Measurements from ENCODE around the gene CACNA2D4.

Gene CACNA2D4

GRCh38 chr12:1910468-1910867 lies 8.0 kb downstream of the CACNA2D4 start:
- TF ChIP-seq SPI1 (IDR thresholded peaks at IDR 0.05; ENCODE audit: borderline replicate concordance, low read depth) (no peak), POLR2AphosphoS5 (IDR thresholded peaks at IDR 0.05; ENCODE audit: low read depth) (no peak), GABPA (IDR thresholded peaks at IDR 0.05; ENCODE audit: low read depth) (no peak), CTCF (IDR thresholded peaks at IDR 0.05; ENCODE audit: insufficient read depth, low read length) (no peak), REST (IDR thresholded peaks at IDR 0.05; ENCODE audit: insufficient replicate concordance, low read depth) (no peak)
- Histone ChIP-seq H3K27ac (replicated peaks) (no peak overlapping the region), H3K4me3 (replicated peaks; ENCODE audit: insufficient read depth, low read length) (no peak overlapping the region), H3K27me3 (ENCODE audit: insufficient read depth, poor library complexity, severe bottlenecking) (no peaks in the 10 kb centered on the region)
- DNase-seq (ENCODE audit: low read depth in 1 of 2, low spot score in 1 of 2), result no peak

GRCh38 chr12:1908758-1909157 lies 9.7 kb downstream of the CACNA2D4 start:
- Histone ChIP-seq H3K27me3 (ENCODE audit: insufficient read depth, poor library complexity, severe bottlenecking) (no peaks in the 10 kb centered on the region), H3K27ac (replicated peaks) (no peak overlapping the region), H3K4me3 (replicated peaks; ENCODE audit: insufficient read depth, low read length) (no peak overlapping the region)
- TF ChIP-seq CTCF (IDR thresholded peaks at IDR 0.05; ENCODE audit: insufficient read depth, low read length) (no peak), REST (IDR thresholded peaks at IDR 0.05; ENCODE audit: insufficient replicate concordance, low read depth) (no peak), POLR2AphosphoS5 (IDR thresholded peaks at IDR 0.05; ENCODE audit: low read depth) (no peak), GABPA (IDR thresholded peaks at IDR 0.05; ENCODE audit: low read depth) (no peak), SPI1 (IDR thresholded peaks at IDR 0.05; ENCODE audit: borderline replicate concordance, low read depth) (no peak)
- no peak for DNase-seq (ENCODE audit: low read depth in 1 of 2, low spot score in 1 of 2)

GRCh38 chr12:1907652-1908611 lies 10.5 kb downstream of the CACNA2D4 start:
- H3K4me3 ChIP-seq (replicated peaks; ENCODE audit: insufficient read depth, low read length), result no peak overlapping the region
- no peaks in the 10 kb centered on the region for H3K27me3 ChIP-seq (ENCODE audit: insufficient read depth, poor library complexity, severe bottlenecking)
- TF ChIP-seq POLR2AphosphoS5 (IDR thresholded peaks at IDR 0.05; ENCODE audit: low read depth), result no peak
- no peak for TF ChIP-seq CTCF (IDR thresholded peaks at IDR 0.05; ENCODE audit: insufficient read depth, low read length)
- no peak for TF ChIP-seq REST (IDR thresholded peaks at IDR 0.05; ENCODE audit: insufficient replicate concordance, low read depth)
- H3K27ac ChIP-seq (replicated peaks), result no peak overlapping the region
- no peak for DNase-seq (ENCODE audit: low read depth in 1 of 2, low spot score in 1 of 2)
